ENCODE data around the gene DNER. TPM values are rescaled to one million over a fixed set of nuclear protein-coding genes. Genes with fewer than 3 reads are reported as not detected.

DNER gene
- total RNA-seq, 4 donors from 2014 or later, result 0.41 to 2.6 (median 1.2) TPM

GRCh38 chr2:229665158-229665557 lies 49.2 kb downstream of the DNER start:
- intact Hi-C loops (cut with DNase I; ENCODE audit: low total_unique reads), result no loop called here
- TF ChIP-seq CTCF (IDR thresholded peaks at IDR 0.05 in 4 of 5, conservative IDR thresholded peaks at IDR 0.05 in 1 of 5), result no peak
- TF ChIP-seq POLR2A (IDR thresholded peaks at IDR 0.05), result no peak
- H3K27ac ChIP-seq, result no peak overlapping the region

GRCh38 chr2:229661478-229661877 lies 52.9 kb downstream of the DNER start:
- intact Hi-C loops (cut with DNase I; ENCODE audit: low total_unique reads), result no loop called here
- TF ChIP-seq POLR2A (IDR thresholded peaks at IDR 0.05) (no peak), CTCF (IDR thresholded peaks at IDR 0.05 in 4 of 5, conservative IDR thresholded peaks at IDR 0.05 in 1 of 5) (no peak)
- no peak overlapping the region for H3K27ac ChIP-seq
- no peaks in the 10 kb centered on the region for H3K9me3 ChIP-seq
- in situ Hi-C loops (cut with MboI; ENCODE audit: low sequenced_read_pairs in 4 of 4), result no loop called here
- no peaks in the 10 kb centered on the region for H3K4me1 ChIP-seq
- H3K4me3 ChIP-seq, result no peak overlapping the region
- ATAC-seq (no peak), DNase-seq (no peak)
- no peaks in the 10 kb centered on the region for H3K27me3 ChIP-seq
- no peaks in the 10 kb centered on the region for H3K36me3 ChIP-seq

More at GRCh38 chr2:229665158-229665557, 49.2 kb downstream of the DNER start:
- Histone ChIP-seq H3K4me1 (no peaks in the 10 kb centered on the region), H3K4me3 (no peak overlapping the region), H3K27me3 (peaks cover 0 to 2% (median 0%) of the 10 kb centered on the region in 3 donors), H3K36me3 (no peaks in the 10 kb centered on the region), H3K9me3 (no peaks in the 10 kb centered on the region)
- no peak for ATAC-seq
- DNase-seq, result no peak
- in situ Hi-C loops (cut with MboI; ENCODE audit: low sequenced_read_pairs in 4 of 4), result no loop called here

DNA sequence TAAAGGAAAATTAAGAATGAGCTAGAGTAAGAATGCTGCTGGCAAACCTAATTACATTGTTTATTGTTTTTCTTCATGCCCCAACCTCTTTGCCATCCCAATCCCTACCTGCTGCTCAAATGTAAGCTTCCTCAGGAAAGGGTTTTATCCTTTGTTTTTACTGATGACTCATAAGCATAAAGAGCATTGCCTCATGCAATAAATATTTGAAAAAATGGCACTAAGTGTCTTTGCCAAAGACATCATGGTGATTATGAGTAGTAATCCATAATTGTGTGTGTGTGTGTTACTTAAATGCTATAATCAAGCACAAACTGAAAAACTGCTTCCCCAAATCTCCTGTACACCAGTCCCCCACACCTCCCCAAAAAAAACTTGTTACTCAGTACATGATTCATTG lies 53.4 kb downstream of the DNER start:
- Histone ChIP-seq H3K27me3 (no peaks in the 10 kb centered on the region), H3K9me3 (no peaks in the 10 kb centered on the region), H3K4me3 (no peak overlapping the region), H3K27ac (no peak overlapping the region), H3K4me1 (no peaks in the 10 kb centered on the region), H3K36me3 (no peaks in the 10 kb centered on the region)
- TF ChIP-seq POLR2A (IDR thresholded peaks at IDR 0.05) (no peak), CTCF (IDR thresholded peaks at IDR 0.05 in 4 of 5, conservative IDR thresholded peaks at IDR 0.05 in 1 of 5) (no peak)
- intact Hi-C loops (cut with DNase I; ENCODE audit: low total_unique reads) (no loop called here), in situ Hi-C loops (cut with MboI; ENCODE audit: low sequenced_read_pairs in 4 of 4) (no loop called here)
- ATAC-seq (no peak), DNase-seq (no peak)

DNA sequence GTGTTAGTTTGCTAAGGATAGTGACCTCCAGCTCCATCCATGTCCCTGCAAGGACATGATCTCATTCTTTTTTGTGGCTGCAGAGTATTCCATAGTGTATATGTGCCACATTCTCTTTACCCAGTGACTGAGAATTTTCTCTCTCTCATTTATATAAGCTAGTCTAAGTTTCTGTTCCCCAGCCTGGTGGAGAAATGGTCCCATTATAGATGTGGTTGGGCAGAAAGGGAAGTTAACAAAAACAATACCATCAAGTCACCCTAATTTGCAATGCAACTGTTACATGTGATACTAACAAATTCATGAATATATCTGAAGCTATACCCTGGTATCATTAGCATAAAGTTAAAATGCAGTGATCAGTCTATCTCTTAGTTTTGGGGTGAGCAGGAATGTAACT lies 54.0 kb downstream of the DNER start:
- no peak for ATAC-seq
- in situ Hi-C loops (cut with MboI; ENCODE audit: low sequenced_read_pairs in 4 of 4), result no loop called here
- intact Hi-C loops (cut with DNase I; ENCODE audit: low total_unique reads), result no loop called here
- Histone ChIP-seq H3K4me3 (no peak overlapping the region), H3K27ac (no peak overlapping the region), H3K36me3 (no peaks in the 10 kb centered on the region), H3K27me3 (no peaks in the 10 kb centered on the region), H3K9me3 (no peaks in the 10 kb centered on the region), H3K4me1 (no peaks in the 10 kb centered on the region)
- no peak for DNase-seq
- no peak for TF ChIP-seq POLR2A (IDR thresholded peaks at IDR 0.05)
- no peak for TF ChIP-seq CTCF (IDR thresholded peaks at IDR 0.05 in 4 of 5, conservative IDR thresholded peaks at IDR 0.05 in 1 of 5)

GRCh38 chr2:229658004-229658403 lies 56.4 kb downstream of the DNER start:
- H3K9me3 ChIP-seq, result no peaks in the 10 kb centered on the region
- intact Hi-C loops (cut with DNase I; ENCODE audit: low total_unique reads), result loop anchor here (1.0 kb wide), 1 partner anchor 13 kb away; no protein-coding TSS in a partner anchor
- H3K27me3 ChIP-seq, result no peaks in the 10 kb centered on the region
- no peak overlapping the region for H3K27ac ChIP-seq
- H3K36me3 ChIP-seq, result no peaks in the 10 kb centered on the region
- H3K4me3 ChIP-seq, result no peak overlapping the region
- H3K4me1 ChIP-seq, result no peaks in the 10 kb centered on the region
- TF ChIP-seq POLR2A (IDR thresholded peaks at IDR 0.05) (no peak), CTCF (IDR thresholded peaks at IDR 0.05 in 4 of 5, conservative IDR thresholded peaks at IDR 0.05 in 1 of 5) (no peak)
- DNase-seq (no peak), ATAC-seq (no peak)
- in situ Hi-C loops (cut with MboI; ENCODE audit: low sequenced_read_pairs in 4 of 4), result no loop called here

Data from gastrocnemius medialis (tissue), 4 donors.